K562 (cell line): ENCODE data around the gene TRMT10B. TPM values are rescaled to one million over a fixed set of nuclear protein-coding genes. Genes with fewer than 3 reads are reported as not detected.
A peak's percentile ranks its signal among the peaks of the same experiment; 100 is the strongest.

Experiments used
- ARNT ChIP-seq, 2 experiments: fragments of 450-650 bp; IDR thresholded peaks; 2 replicates each; pipeline ENCODE4 v1.6.1; 2016; ENCODE audit warnings: mild to moderate bottlenecking in 1 of 2
- BRD4 ChIP-seq: fragments of 200-600 bp; sonication (generic); IDR thresholded peaks from 2 replicates; pipeline ENCODE4 v1.6.1; 2017; ENCODE audit warnings: inconsistent platforms
- CBFB ChIP-seq: sonication (generic); formaldehyde crosslinking; IDR thresholded peaks from 2 replicates; pipeline ENCODE4 v1.4.0; 2020; ENCODE audit warnings: mild to moderate bottlenecking, missing genetic modification reagents
- DDX20 ChIP-seq: fragments of 450-650 bp; IDR thresholded peaks from 2 replicates; pipeline ENCODE4 v1.6.1; 2016; ENCODE audit warnings: missing genetic modification characterization, low read depth, mild to moderate bottlenecking, missing compliant biosample characterization, moderate library complexity
- ELF4 ChIP-seq: fragments of 450-650 bp; formaldehyde crosslinking; IDR thresholded peaks from 2 replicates; pipeline ENCODE4 v1.4.0; 2022; ENCODE audit warnings: missing genetic modification characterization
- ELK3 ChIP-seq: fragments of 450-650 bp; formaldehyde crosslinking; IDR thresholded peaks from 2 replicates; pipeline ENCODE4 v1.4.0; 2020; ENCODE audit warnings: mild to moderate bottlenecking
- ETV6 ChIP-seq, 3 experiments: fragments of 150-350 bp in 1 of 3; sonication (generic) in 1 of 3; formaldehyde crosslinking in 1 of 3; IDR thresholded peaks; 2 replicates each; pipeline versions ENCODE4 v1.6.1 to v1.8.0; 2014 to 2022; ENCODE audit warnings: borderline replicate concordance in 2 of 3, low read depth in 2 of 3, antibody characterized with exemption in 1 of 3, low read length in 1 of 3, mild to moderate bottlenecking in 1 of 3, missing genetic modification reagents in 1 of 3
- EZH2 ChIP-seq: IDR thresholded peaks from 2 replicates; pipeline ENCODE4 v1.6.1; 2012; ENCODE audit warnings: low read depth, mild to moderate bottlenecking, inconsistent platforms, low read length, borderline replicate concordance
- HDGF ChIP-seq: fragments of 450-650 bp; IDR thresholded peaks from 2 replicates; pipeline ENCODE4 v1.6.1; 2016
- KAT8 ChIP-seq: fragments of 450-650 bp; IDR thresholded peaks from 2 replicates; pipeline ENCODE4 v1.6.1; 2016; ENCODE audit warnings: low read depth, mild to moderate bottlenecking
- MCM3 ChIP-seq: fragments of 450-650 bp; IDR thresholded peaks from 2 replicates; pipeline ENCODE4 v1.6.1; 2016
- NFE2 ChIP-seq: IDR thresholded peaks from 2 replicates; pipeline ENCODE4 v1.6.1; 2014; ENCODE audit warnings: antibody characterized with exemption, low read depth
- SETDB1 ChIP-seq: IDR thresholded peaks from one replicate; pipeline ENCODE4 v1.6.1; 2012; ENCODE audit warnings: low read length, control low read depth, inconsistent platforms
- SMAD2 ChIP-seq: fragments of 150-350 bp; IDR thresholded peaks from 2 replicates; pipeline ENCODE4 v1.6.1; 2014; ENCODE audit warnings: low read depth, mild to moderate bottlenecking, low read length
- SMAD4 ChIP-seq: fragments of 250-450 bp; sonication (Bioruptor Pico); conservative IDR thresholded peaks from 2 replicates; pipeline ENCODE4 v1.8.0; 2021; ENCODE audit warnings: inconsistent platforms, mild to moderate bottlenecking, moderate library complexity
- TAF7 ChIP-seq: fragments of 450-650 bp; IDR thresholded peaks from 2 replicates; pipeline ENCODE4 v1.6.1; 2016; ENCODE audit warnings: missing genetic modification characterization, missing compliant biosample characterization
- THRAP3 ChIP-seq: fragments of 450-650 bp; IDR thresholded peaks from 2 replicates; pipeline ENCODE4 v1.6.1; 2016; ENCODE audit warnings: mild to moderate bottlenecking, inconsistent platforms, borderline replicate concordance
- YY1 ChIP-seq, 3 experiments: IDR thresholded peaks; 2 replicates each; pipeline ENCODE4 v1.6.1; 2011; ENCODE audit warnings: low read length in 2 of 3, mild to moderate bottlenecking in 2 of 3, moderate library complexity in 2 of 3, borderline replicate concordance in 1 of 3, control low read depth in 1 of 3, low read depth in 1 of 3; ENCODE audit not compliant: insufficient read depth in 3 of 3, insufficient replicate concordance in 2 of 3, control insufficient read depth in 1 of 3, insufficient read length in 1 of 3; ENCODE audit errors: extremely low read depth in 1 of 3
- ZBTB1 ChIP-seq: sonication (generic); formaldehyde crosslinking; IDR thresholded peaks from 2 replicates; pipeline ENCODE4 v1.8.1; 2023; ENCODE audit warnings: missing genetic modification reagents, low read depth, mild to moderate bottlenecking, borderline replicate concordance
- ZEB2 ChIP-seq: fragments of 450-650 bp; IDR thresholded peaks from 2 replicates; pipeline ENCODE4 v1.6.1; 2016
- ZFP1 ChIP-seq: fragments of 450-650 bp; formaldehyde crosslinking; IDR thresholded peaks from 2 replicates; pipeline ENCODE4 v1.4.0; 2020; ENCODE audit warnings: mild to moderate bottlenecking, mixed read lengths
- ZFPM2 ChIP-seq: fragments of 250-450 bp; sonication (Bioruptor Pico); IDR thresholded peaks from 2 replicates; pipeline ENCODE4 v1.5.1; 2022; ENCODE audit warnings: mild to moderate bottlenecking
- ZNF253 ChIP-seq: fragments of 250-450 bp; sonication (Bioruptor Pico); conservative IDR thresholded peaks from 2 replicates; pipeline ENCODE4 v1.6.1; 2021; ENCODE audit warnings: mild to moderate bottlenecking
- ZNF444 ChIP-seq: fragments of 250-450 bp; sonication (Bioruptor Pico); IDR thresholded peaks from 2 replicates; pipeline ENCODE4 v1.4.0; 2020; ENCODE audit warnings: mild to moderate bottlenecking, moderate library complexity
- ZNF644 ChIP-seq: fragments of 200-800 bp; sonication (Bioruptor generic); IDR thresholded peaks from 2 replicates; pipeline ENCODE4 v1.6.1; 2016; ENCODE audit warnings: low read depth, missing genetic modification characterization, missing compliant biosample characterization
- ZNF696 ChIP-seq: fragments of 250-450 bp; sonication (Bioruptor Pico); conservative IDR thresholded peaks from 2 replicates; pipeline ENCODE4 v1.4.0; 2020; ENCODE audit warnings: mild to moderate bottlenecking, moderate library complexity
- ZNF699 ChIP-seq: fragments of 250-450 bp; sonication (Bioruptor Pico); IDR thresholded peaks from 2 replicates; pipeline ENCODE4 v1.8.0; 2021; ENCODE audit warnings: mild to moderate bottlenecking, moderate library complexity; ENCODE audit not compliant: insufficient replicate concordance
- ZNF766 ChIP-seq: fragments of 200-800 bp; sonication (Bioruptor generic); conservative IDR thresholded peaks from 2 replicates; pipeline ENCODE4 v1.6.1; 2016; ENCODE audit warnings: missing genetic modification characterization, missing compliant biosample characterization
- ZZZ3 ChIP-seq: fragments of 450-650 bp; IDR thresholded peaks from 2 replicates; pipeline ENCODE4 v1.6.1; 2016; ENCODE audit warnings: antibody characterized with exemption, mild to moderate bottlenecking, moderate library complexity
- polyA plus RNA-seq, 8 experiments: library from polyadenylated mRNA; depleted of rRNA in 4 of 8; stranded (reverse) in 5 of 8; unstranded in 3 of 8; fragments of >200 nt; fragmentation: Nextera tagmentation in 2 of 8; fragmentation: Illumina TruSeq in 1 of 8; extraction: Ambion mirVana in 2 of 8; extraction: Trizol in 1 of 8; gene quantifications; 2 replicates each; pipeline versions ENCODE4 v1.2.1 to v1.2.3, GENCODE V29; 2011 to 2014; ENCODE audit warnings: inconsistent platforms in 1 of 8, missing spikeins in 1 of 8
- total RNA-seq, 7 experiments: library from RNA; depleted of rRNA in 6 of 7; stranded (reverse); fragments of >200 nt in 6 of 7; fragmentation: Illumina TruSeq in 2 of 7; extraction: Trizol in 2 of 7; gene quantifications; 2 replicates each; pipeline versions ENCODE4 v1.2.1 to v1.2.3, GENCODE V29; 2011 to 2021; ENCODE audit warnings: low replicate concordance in 1 of 7
- TF ChIP-seq, protein P1 (sequence below): sonication (generic); formaldehyde crosslinking; IDR thresholded peaks from 2 replicates; pipeline ENCODE4 v1.9.0; 2022; ENCODE audit warnings: mild to moderate bottlenecking, missing genetic modification reagents

Gene TRMT10B
- total and polyA plus RNA-seq, 9 of the 15 experiments (the other 6 are each of a cell fraction or from before 2014, with no cell fraction given), result 2.9 to 13.4 (median 7.0) TPM

- TF ChIP-seq BRD4 (no peak; the same call in 1 of the 2 replicates), DDX20 (tag) (no peak), ZBTB1 (peak; percentile 70; the same call in 1 of the 2 replicates), HDGF (no peak), YY1 (IDR thresholded peaks at IDR 0.05; ENCODE audit: borderline replicate concordance in 1 of 3, control insufficient read depth in 1 of 3, extremely low read depth in 1 of 3, insufficient read depth in 3 of 3, insufficient read length in 1 of 3, insufficient replicate concordance in 2 of 3, low read depth in 1 of 3, low read length in 2 of 3) (peak in 2 of 3 experiments; percentile 85 to 88), CBFB (peak; percentile 16; the same call in 1 of the 2 replicates), ZNF253 (CRISPR knock-in tag) (no peak), KAT8 (no peak), ZFP1 (CRISPR knock-in tag) (no peak), MCM3 (no peak), ZNF699 (no peak), ZNF696 (CRISPR knock-in tag) (no peak), ZNF444 (CRISPR knock-in tag) (0 out of 2 replicates have a peak, but pooled peaks have one; percentile 6), SETDB1 (no peak), EZH2 (no peak), SMAD2 (no peak), NFE2 (peak; percentile 32; the same call in 1 of the 2 replicates), THRAP3 (no peak; the same call in 1 of the 2 replicates), ZZZ3 (no peak), ELK3 (CRISPR knock-in tag) (no peak), ZEB2 (peak; percentile 99), ETV6 (IDR thresholded peaks at IDR 0.05; ENCODE audit: borderline replicate concordance in 1 of 2, low read depth in 2 of 2, low read length in 1 of 2) (peak in 1 of 2 experiments; percentile 70; a peak in 2 of 4 replicates), ETV6 (CRISPR knock-in tag; IDR thresholded peaks at IDR 0.05; ENCODE audit: borderline replicate concordance) (no peak), ZNF766 (CRISPR knock-in tag) (no peak), ELF4 (0 out of 2 replicates have a peak, but pooled peaks have one; percentile 55), SMAD4 (CRISPR knock-in tag) (peak; percentile 92), ZNF644 (tag) (no peak), ARNT (IDR thresholded peaks at IDR 0.05) (0 out of 4 replicates have a peak, but pooled peaks of 1 of the 2 experiments have one; percentile 18), TAF7 (tag) (peak; percentile 88), ZFPM2 (CRISPR knock-in tag) (peak; percentile 19; the same call in 1 of the 2 replicates)
- TF ChIP-seq, protein P1, sequence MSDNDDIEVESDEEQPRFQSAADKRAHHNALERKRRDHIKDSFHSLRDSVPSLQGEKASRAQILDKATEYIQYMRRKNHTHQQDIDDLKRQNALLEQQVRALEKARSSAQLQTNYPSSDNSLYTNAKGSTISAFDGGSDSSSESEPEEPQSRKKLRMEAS (CRISPR knock-in tag), result peak; percentile 75
These were observed 47.2 kb downstream of the TRMT10B start, which contains the start of gene DCAF10 (continued) for GRCh38 chr9:37800631-37801286.
